Endothelial cell (in vitro differentiated cells): Measurements from ENCODE around the gene RSRP1. TPM values are rescaled to one million over a fixed set of nuclear protein-coding genes. Genes with fewer than 3 reads are reported as not detected.

Experiments used
- DNase-seq: peaks from one replicate; pipeline ENCODE4 v3.0.0; 2021; ENCODE audit warnings: low spot score
- H3K27ac Mint-ChIP-seq: one replicate; pipeline ENCODE4 v1.8.0; 2021; ENCODE audit warnings: mixed read lengths, inconsistent platforms; ENCODE audit not compliant: unreplicated experiment
- H3K27me3 Mint-ChIP-seq: one replicate; pipeline ENCODE4 v1.8.0; 2021; ENCODE audit warnings: mild to moderate bottlenecking, moderate library complexity, mixed read lengths, inconsistent platforms; ENCODE audit not compliant: unreplicated experiment
- H3K36me3 Mint-ChIP-seq: one replicate; pipeline ENCODE4 v1.8.0; 2021; ENCODE audit warnings: mild to moderate bottlenecking, low read depth, mixed read lengths, inconsistent platforms; ENCODE audit not compliant: unreplicated experiment
- H3K4me1 Mint-ChIP-seq: one replicate; pipeline ENCODE4 v1.8.0; 2021; ENCODE audit warnings: mild to moderate bottlenecking, mixed read lengths, inconsistent platforms; ENCODE audit not compliant: unreplicated experiment
- H3K4me3 Mint-ChIP-seq: one replicate; pipeline ENCODE4 v1.8.0; 2021; ENCODE audit warnings: mild to moderate bottlenecking, mixed read lengths, inconsistent platforms; ENCODE audit not compliant: unreplicated experiment
- H3K9me3 Mint-ChIP-seq: one replicate; pipeline ENCODE4 v1.8.0; 2021; ENCODE audit warnings: mixed read lengths, inconsistent platforms; ENCODE audit not compliant: unreplicated experiment
- CTCF ChIP-seq: fragments of 200-600 bp; sonication (generic); IDR thresholded peaks from one replicate; pipeline ENCODE4 v1.5.0; 2021; ENCODE audit warnings: antibody characterized with exemption; ENCODE audit not compliant: unreplicated experiment
- total RNA-seq: library from RNA; stranded (reverse); fragmentation: NEBNext Ultra II Directional; extraction: Animal tissue kit (Norgen Biotek cat#: 25700); gene quantifications from one replicate; pipeline ENCODE4 v1.2.1, GENCODE V29; 2021; ENCODE audit not compliant: unreplicated experiment

RSRP1 gene
- total RNA-seq, 1 donor from 2014 or later, result 119 TPM

- peaks cover 5% of the 10 kb centered on the region for H3K4me1 Mint-ChIP-seq
- no peak for TF ChIP-seq CTCF
- no peaks in the 10 kb centered on the region for H3K9me3 Mint-ChIP-seq
- peaks cover 18% of the 10 kb centered on the region for H3K36me3 Mint-ChIP-seq
- H3K27me3 Mint-ChIP-seq, result peaks cover 5% of the 10 kb centered on the region
- H3K27ac Mint-ChIP-seq, result no peak overlapping the region
- no peak for DNase-seq
- H3K4me3 Mint-ChIP-seq, result no peak overlapping the region
Measured at GRCh38 chr1:25220666-25221065, 26.6 kb downstream of the RSRP1 start.

GRCh38 chr1:25219661-25220251, 27.5 kb downstream of the RSRP1 start:
- Mint-ChIP-seq H3K9me3 (no peaks in the 10 kb centered on the region), H3K36me3 (peaks cover 15% of the 10 kb centered on the region), H3K27me3 (peaks cover 5% of the 10 kb centered on the region), H3K27ac (no peak overlapping the region), H3K4me3 (no peak overlapping the region), H3K4me1 (peaks cover 5% of the 10 kb centered on the region)
- no peak for DNase-seq
- TF ChIP-seq CTCF, result no peak

GRCh38 chr1:25217598-25218232, 29.5 kb downstream of the RSRP1 start:
- TF ChIP-seq CTCF, result no peak
- no peaks in the 10 kb centered on the region for H3K9me3 Mint-ChIP-seq
- H3K27ac Mint-ChIP-seq, result no peak overlapping the region
- DNase-seq, result no peak
- peaks cover 5% of the 10 kb centered on the region for H3K27me3 Mint-ChIP-seq
- H3K4me1 Mint-ChIP-seq, result peaks cover 5% of the 10 kb centered on the region
- H3K36me3 Mint-ChIP-seq, result peaks cover 7% of the 10 kb centered on the region
- no peak overlapping the region for H3K4me3 Mint-ChIP-seq

- Mint-ChIP-seq H3K36me3 (peaks cover 7% of the 10 kb centered on the region), H3K27ac (no peak overlapping the region), H3K9me3 (no peaks in the 10 kb centered on the region), H3K27me3 (peaks cover 5% of the 10 kb centered on the region), H3K4me1 (peaks cover 5% of the 10 kb centered on the region), H3K4me3 (no peak overlapping the region)
- no peak for DNase-seq
- TF ChIP-seq CTCF, result no peak
Measured at GRCh38 chr1:25217015-25217414, 30.2 kb downstream of the RSRP1 start.

- H3K27me3 Mint-ChIP-seq, result peaks cover 5% of the 10 kb centered on the region
- no peak for TF ChIP-seq CTCF
Measured at GRCh38 chr1:25216123-25216522, 31.1 kb downstream of the RSRP1 start.

More at GRCh38 chr1:25216123-25216522, 31.1 kb downstream of the RSRP1 start:
- DNase-seq, result no peak
- Mint-ChIP-seq H3K36me3 (peaks cover 7% of the 10 kb centered on the region), H3K4me3 (no peak overlapping the region), H3K9me3 (no peaks in the 10 kb centered on the region), H3K27ac (no peak overlapping the region), H3K4me1 (peaks cover 5% of the 10 kb centered on the region)
